Aorta (tissue), 5 donors: Measurements from ENCODE around the gene UGT1A8. TPM values are rescaled to one million over a fixed set of nuclear protein-coding genes. Genes with fewer than 3 reads are reported as not detected.

Source experiments
- ATAC-seq: fragments of 200-7000 bp; cut with Tn5 transposase; one replicate; pipeline ENCODE4 v1.9.1; 2022; ENCODE audit warnings: moderate library complexity; ENCODE audit not compliant: low FRiP score
- DNase-seq, 2 donors: peaks; one replicate each; pipeline ENCODE4 v3.0.0-alpha.2; 2020
- H3K27ac ChIP-seq, 2 donors: one replicate each; pipeline ENCODE4 v1.5.1; 2013; ENCODE audit warnings: low read length in 2 of 2, mild to moderate bottlenecking in 2 of 2, moderate library complexity in 2 of 2, control low read depth in 1 of 2, inconsistent platforms in 1 of 2, low read depth in 1 of 2
- H3K27me3 ChIP-seq, 2 donors: one replicate each; pipeline ENCODE4 v1.6.1; 2013; ENCODE audit warnings: control low read depth in 1 of 2, low read length in 1 of 2, mild to moderate bottlenecking in 1 of 2, moderate library complexity in 1 of 2; ENCODE audit not compliant: insufficient read depth in 2 of 2, control insufficient read depth in 1 of 2
- H3K36me3 ChIP-seq, 2 donors: one replicate each; pipeline ENCODE4 v1.6.1; 2013; ENCODE audit warnings: control low read depth in 1 of 2, low read length in 1 of 2, mild to moderate bottlenecking in 1 of 2; ENCODE audit not compliant: insufficient read depth in 2 of 2, control insufficient read depth in 1 of 2
- H3K4me1 ChIP-seq, 2 donors: one replicate each; pipeline ENCODE4 v1.6.1; 2013; ENCODE audit warnings: low read length in 2 of 2, control low read depth in 1 of 2, mild to moderate bottlenecking in 1 of 2, moderate library complexity in 1 of 2; ENCODE audit not compliant: insufficient read depth in 2 of 2, control insufficient read depth in 1 of 2
- H3K4me3 ChIP-seq, 2 donors: one replicate each; pipeline ENCODE4 v1.5.1; 2013; ENCODE audit warnings: low read length in 2 of 2, control low read depth in 1 of 2, mild to moderate bottlenecking in 1 of 2
- H3K9me3 ChIP-seq: one replicate; pipeline ENCODE4 v1.6.1; 2013; ENCODE audit warnings: mild to moderate bottlenecking, low read length; ENCODE audit not compliant: control insufficient read depth
- WGBS, 2 donors: extraction: QIAGEN DNeasy Blood & Tissue Kit; methylation state at CpG; one replicate each; pipeline ENCODE4 v1.1.7; 2013; 5-methylcytosine and 5-hydroxymethylcytosine counted together
- intact Hi-C, 2 donors: fragments of 100-400 bp; cut with DNase I; formaldehyde crosslinking; loops; one replicate each; pipeline versions ENCODE4 v1.14.2 to v1.15.0; 2022
- polyA plus RNA-seq, 2 donors: library from polyadenylated mRNA; stranded (reverse); fragments of 200-250 nt; gene quantifications; one replicate each; pipeline ENCODE4 v1.2.3, GENCODE V29; 2013
- total RNA-seq, 2 donors: library from RNA; stranded (reverse); fragmentation: NEBNext Ultra II Directional; extraction: Animal tissue kit (Norgen Biotek cat#: 25700); gene quantifications; one replicate each; pipeline ENCODE4 v1.2.1, GENCODE V29; 2021
- donor health status: healthy with polysubstance abuse.
- donor health status: Bipolar disorder and iron deficiency.
- donor health status: DM: no; HTN: no; CAD: no.
- donor health status: DM: no; HTN: no; CAD: no.
- donor health status: DM: yes; HTN: yes; CAD: no.

Gene UGT1A8
- total and polyA plus RNA-seq, 4 donors, result 1.0 TPM; not detected in 3

GRCh38 chr2:233822101-233822771 is 204.8 kb downstream of the UGT1A8 start:
- DNase-seq (peak; percentile 42 to 51), ATAC-seq (no peak)
- Histone ChIP-seq H3K4me3 (no peak overlapping the region), H3K9me3 (no peaks in the 10 kb centered on the region), H3K27me3 (no peaks in the 10 kb centered on the region), H3K4me1 (no peaks in the 10 kb centered on the region), H3K36me3 (no peaks in the 10 kb centered on the region), H3K27ac (no peak overlapping the region)
- 86 to 91% methylated on average over 21 of the region's 21 CpGs for WGBS, 2 donors
- intact Hi-C loops, result no loop called here

Other genes starting within 250 kb of the UGT1A8 start
- 10 to 100 TPM; 28.4 to 52.6 TPM for gene USP40, start 50.9 kb upstream of the UGT1A8 start, total RNA-seq
- gene USP40, start 50.9 kb upstream of the UGT1A8 start, polyA plus RNA-seq, result 10 to 100 TPM; 11.4 to 31.5 TPM
- not detected for gene UGT1A10, start 18.8 kb downstream of the UGT1A8 start, total RNA-seq
- gene UGT1A10, start 18.8 kb downstream of the UGT1A8 start, polyA plus RNA-seq, result under 1 TPM in 1 of 2 donors, not detected in 1; 0.38 TPM
- not detected for gene UGT1A9, start 54.3 kb downstream of the UGT1A8 start, total RNA-seq
- gene UGT1A9, start 54.3 kb downstream of the UGT1A8 start, polyA plus RNA-seq, result not detected
- not detected for gene UGT1A7, start 64.3 kb downstream of the UGT1A8 start, total RNA-seq
- gene UGT1A7, start 64.3 kb downstream of the UGT1A8 start, polyA plus RNA-seq, result 1 to 10 TPM in 1 of 2 donors, under 1 TPM in 1; 0.05 to 1.8 TPM
- not detected for gene UGT1A6, start 75.3 kb downstream of the UGT1A8 start, total RNA-seq
- gene UGT1A6, start 75.3 kb downstream of the UGT1A8 start, polyA plus RNA-seq, result under 1 TPM in 1 of 2 donors, not detected in 1; 0.33 TPM
- not detected for gene UGT1A5, start 95.3 kb downstream of the UGT1A8 start, total RNA-seq
- gene UGT1A5, start 95.3 kb downstream of the UGT1A8 start, polyA plus RNA-seq, result not detected
- gene UGT1A4, start 101.1 kb downstream of the UGT1A8 start, total RNA-seq, result not detected
- not detected for gene UGT1A4, start 101.1 kb downstream of the UGT1A8 start, polyA plus RNA-seq
- gene UGT1A3, start 111.4 kb downstream of the UGT1A8 start, total RNA-seq, result not detected
- gene UGT1A3, start 111.4 kb downstream of the UGT1A8 start, polyA plus RNA-seq, result not detected
- gene UGT1A1, start 142.6 kb downstream of the UGT1A8 start, total RNA-seq, result not detected
- gene UGT1A1, start 142.6 kb downstream of the UGT1A8 start, polyA plus RNA-seq, result under 1 TPM in 1 of 2 donors, not detected in 1; 0.25 TPM
- gene MROH2A, start 160.7 kb downstream of the UGT1A8 start, total RNA-seq, result not detected
- not detected for gene MROH2A, start 160.7 kb downstream of the UGT1A8 start, polyA plus RNA-seq
- 1 to 10 TPM; 1.1 TPM for gene HJURP, start 236.9 kb downstream of the UGT1A8 start, total RNA-seq
- not detected for gene HJURP, start 236.9 kb downstream of the UGT1A8 start, polyA plus RNA-seq